B cell (primary cell): ENCODE data around the gene AMBRA1. TPM values are rescaled to one million over a fixed set of nuclear protein-coding genes. Genes with fewer than 3 reads are reported as not detected.

Experiments used
- ATAC-seq: fragments of 200-7000 bp; cut with Tn5 transposase; one replicate; pipeline ENCODE4 v1.10.0; 2021; ENCODE audit warnings: low read depth, mild to moderate bottlenecking, moderate number of reproducible peaks, moderate library complexity
- CTCF ChIA-PET: fragments of 350-600 bp; sonication (Branson Sonifier 250); formaldehyde crosslinking; loops from one replicate; lab custom pipeline; 2021; ENCODE audit warnings: antibody characterized with exemption, inconsistent platforms; lab: Charles Lee
- POLR2A ChIA-PET: fragments of 350-600 bp; sonication (Branson Sonifier 250); formaldehyde crosslinking; loops from one replicate; lab custom pipeline; 2021; ENCODE audit warnings: antibody characterized with exemption; lab: Charles Lee
- DNase-seq: peaks from one replicate; pipeline ENCODE4 v3.0.0; 2013
- H2AFZ ChIP-seq: 2 replicates; pipeline ENCODE4 v1.6.1; 2012; ENCODE audit warnings: mild to moderate bottlenecking, low read depth, low read length; ENCODE audit not compliant: insufficient read depth, poor library complexity, severe bottlenecking
- H3K27ac ChIP-seq, 2 donors: 1 replicate in 1 of 2; 2 replicates in 1 of 2; pipeline ENCODE4 v1.5.1; 2012 to 2013; ENCODE audit warnings: low read length in 2 of 2, mild to moderate bottlenecking in 2 of 2, moderate library complexity in 1 of 2
- H3K27me3 ChIP-seq, 4 experiments: fragments of 200-600 bp in 1 of 4; sonication (generic) in 1 of 4; replicated peaks in 1 of 4; 1 replicate in 2 of 4; 2 replicates in 2 of 4; pipeline versions ENCODE4 v1.6.1 to v1.7.0; 2013 to 2016; ENCODE audit warnings: low read length in 3 of 4, mild to moderate bottlenecking in 2 of 4, mixed read lengths in 1 of 4, moderate library complexity in 1 of 4; ENCODE audit not compliant: insufficient read depth in 4 of 4, control insufficient read depth in 3 of 4; ENCODE audit errors: control extremely low read depth in 1 of 4
- H3K36me3 ChIP-seq, 2 experiments: replicated peaks in 1 of 2; 1 replicate in 1 of 2; 2 replicates in 1 of 2; pipeline versions ENCODE4 v1.6.1 to v1.7.1; 2013; ENCODE audit warnings: low read length in 1 of 2; ENCODE audit not compliant: insufficient read depth in 2 of 2, control insufficient read depth in 1 of 2; ENCODE audit errors: control extremely low read depth in 1 of 2, extremely low read depth in 1 of 2
- H3K4me1 ChIP-seq, 2 donors: fragments of 200-600 bp in 1 of 2; sonication (generic) in 1 of 2; 1 replicate in 1 of 2; 2 replicates in 1 of 2; pipeline versions ENCODE4 v1.5.1 to v1.6.1; 2013 to 2017; ENCODE audit warnings: low read length in 2 of 2; ENCODE audit not compliant: control insufficient read depth in 2 of 2, insufficient read depth in 2 of 2
- H3K4me2 ChIP-seq: replicated peaks from 2 replicates; pipeline ENCODE3; 2012; ENCODE audit warnings: mild to moderate bottlenecking, low read depth, low read length; ENCODE audit not compliant: poor library complexity, severe bottlenecking
- H3K4me3 ChIP-seq, 5 experiments: fragments of 200-600 bp in 1 of 5; sonication (generic) in 1 of 5; 1 replicate in 3 of 5; 2 replicates in 2 of 5; pipeline versions ENCODE4 v1.5.1 to v1.7.0; 2011 to 2016; ENCODE audit warnings: low read length in 4 of 5, mild to moderate bottlenecking in 4 of 5, low read depth in 2 of 5, control low read depth in 1 of 5, moderate library complexity in 1 of 5; ENCODE audit not compliant: insufficient read depth in 1 of 5; ENCODE audit errors: control extremely low read depth in 1 of 5, extremely low read depth in 1 of 5
- H3K79me2 ChIP-seq: fragments of 200-600 bp; sonication (generic); one replicate; pipeline ENCODE4 v1.6.0; 2016; ENCODE audit warnings: low read length; ENCODE audit not compliant: control insufficient read depth, insufficient read depth
- H3K9ac ChIP-seq: fragments of 200-600 bp; sonication (generic); 2 replicates; pipeline ENCODE4 v1.6.1; 2017; ENCODE audit warnings: mild to moderate bottlenecking, low read length, moderate library complexity
- H3K9me3 ChIP-seq, 3 donors: one replicate each; pipeline versions ENCODE4 v1.6.1 to v1.7.1; 2013; ENCODE audit warnings: low read length in 2 of 3; ENCODE audit not compliant: control insufficient read depth in 2 of 3, insufficient read depth in 1 of 3; ENCODE audit errors: control extremely low read depth in 1 of 3
- H4K20me1 ChIP-seq: 2 replicates; pipeline ENCODE4 v1.6.0; 2012; ENCODE audit warnings: mild to moderate bottlenecking, low read length; ENCODE audit not compliant: insufficient read depth, control insufficient read depth, poor library complexity, severe bottlenecking
- H3K27ac Mint-ChIP-seq: one replicate; pipeline ENCODE4 v1.8.0; 2021; ENCODE audit warnings: mixed read lengths
- H3K27me3 Mint-ChIP-seq: one replicate; pipeline ENCODE4 v1.8.0; 2021; ENCODE audit warnings: mixed read lengths
- H3K4me1 Mint-ChIP-seq: one replicate; pipeline ENCODE4 v1.8.0; 2021; ENCODE audit warnings: mixed read lengths
- H3K4me3 Mint-ChIP-seq: one replicate; pipeline ENCODE4 v1.8.0; 2021; ENCODE audit warnings: mixed read lengths
- H3K9me3 Mint-ChIP-seq: one replicate; pipeline ENCODE4 v1.8.0; 2022; ENCODE audit warnings: mixed read lengths; ENCODE audit not compliant: insufficient read depth
- CTCF ChIP-seq: fragments of 200-600 bp; IDR thresholded peaks from one replicate; pipeline ENCODE4 v1.8.0; 2022; ENCODE audit warnings: antibody characterized with exemption, mild to moderate bottlenecking
- EZH2 ChIP-seq: IDR thresholded peaks from 2 replicates; pipeline ENCODE4 v1.6.1; 2012; ENCODE audit warnings: borderline replicate concordance, low read depth, mild to moderate bottlenecking, moderate library complexity, low read length; ENCODE audit not compliant: insufficient read depth, poor library complexity, severe bottlenecking
- WGBS: methylation state at CpG from one replicate; pipeline ENCODE4 v1.1.5; 2013; ENCODE audit warnings: missing lambda C conversion rate; ENCODE audit not compliant: insufficient coverage; 5-methylcytosine and 5-hydroxymethylcytosine counted together
- intact Hi-C: fragments of 100-400 bp; cut with micrococcal nuclease; formaldehyde crosslinking; loops from one replicate; pipeline ENCODE4 v1.10.0; 2022
- polyA plus RNA-seq: library from polyadenylated mRNA; depleted of rRNA; stranded (reverse); fragments of >200 nt; gene quantifications from 2 replicates; pipeline ENCODE4 v1.2.3, GENCODE V29; 2012
- total RNA-seq, 2 donors: library from RNA; stranded (reverse); fragments of 120-200 nt in 1 of 2; gene quantifications; 1 replicate in 1 of 2; 2 replicates in 1 of 2; pipeline versions ENCODE4 v1.2.3 to v1.2.4, GENCODE V29; 2013 to 2022

Gene AMBRA1
- total and polyA plus RNA-seq, 2 donors (not counting 1 experiment from before 2014, with no cell fraction given), result 13.8 to 36.1 TPM

GRCh38 chr11:46414879-46415278 is 178.9 kb downstream of the AMBRA1 start:
- ChIA-PET CTCF (no interaction called here), POLR2A (no interaction called here)
- Histone ChIP-seq H3K9me3 (no peaks in the 10 kb centered on the region), H4K20me1 (no peaks in the 10 kb centered on the region), H3K27me3 (no peaks in the 10 kb centered on the region), H3K9ac (no peak overlapping the region), H3K4me2 (no peak overlapping the region), H3K36me3 (peaks cover 2 to 58% of the 10 kb centered on the region in 2 experiments), H3K27ac (no peak overlapping the region), H3K4me3 (no peak overlapping the region), H3K79me2 (no peaks in the 10 kb centered on the region), H2AFZ (no peak overlapping the region), H3K4me1 (no peaks in the 10 kb centered on the region)
- no peak for DNase-seq
- no peak for TF ChIP-seq CTCF
- no peak for TF ChIP-seq EZH2
- H3K4me1 Mint-ChIP-seq, result no peaks in the 10 kb centered on the region
- intact Hi-C loops, result no loop called here
- no peak overlapping the region for H3K27ac Mint-ChIP-seq
- ATAC-seq, result no peak
- no peak overlapping the region for H3K4me3 Mint-ChIP-seq
- 63% methylated on average over 3 of the region's 3 CpGs for WGBS
- no peaks in the 10 kb centered on the region for H3K27me3 Mint-ChIP-seq
- no peaks in the 10 kb centered on the region for H3K9me3 Mint-ChIP-seq

- no peaks in the 10 kb centered on the region for H3K27me3 ChIP-seq
- H3K4me1 ChIP-seq, result no peaks in the 10 kb centered on the region
- H3K4me2 ChIP-seq, result no peak overlapping the region
- H2AFZ ChIP-seq, result no peak overlapping the region
- Mint-ChIP-seq H3K9me3 (no peaks in the 10 kb centered on the region), H3K4me1 (no peaks in the 10 kb centered on the region), H3K27ac (no peak overlapping the region), H3K4me3 (no peak overlapping the region), H3K27me3 (no peaks in the 10 kb centered on the region)
- H3K9ac ChIP-seq, result no peak overlapping the region
- no peaks in the 10 kb centered on the region for H4K20me1 ChIP-seq
- no peak overlapping the region for H3K27ac ChIP-seq
- intact Hi-C loops, result no loop called here
- no peaks in the 10 kb centered on the region for H3K79me2 ChIP-seq
- ChIA-PET CTCF (no interaction called here), POLR2A (no interaction called here)
- no peaks in the 10 kb centered on the region for H3K9me3 ChIP-seq
- no peak for ATAC-seq
- H3K4me3 ChIP-seq, result no peak overlapping the region
- 100% methylated on average over 3 of the region's 5 CpGs for WGBS
- no peak for DNase-seq
- H3K36me3 ChIP-seq, result peaks cover 2 to 62% of the 10 kb centered on the region in 2 experiments
- TF ChIP-seq CTCF (no peak), EZH2 (no peak)
Observed at GRCh38 chr11:46414466-46414796, 179.4 kb downstream of the AMBRA1 start.
